GM21381 (cell line): ENCODE results near the gene MYO1E.

ENCODE experiments used
- ATAC-seq: cut with Tn5 transposase; IDR thresholded peaks from one replicate; pipeline ENCODE4 v1.9.1; 2021; ENCODE audit warnings: mild to moderate bottlenecking, moderate library complexity; ENCODE audit not compliant: unreplicated experiment

Gene MYO1E

GRCh38 chr15:59104602-59104911 is 268.1 kb downstream of the MYO1E start:
- peak; percentile 22 for ATAC-seq

GRCh38 chr15:59099162-59099685 is 273.4 kb downstream of the MYO1E start:
- no peak for ATAC-seq

- no peak for ATAC-seq
These were observed 276.2 kb downstream of the MYO1E start for GRCh38 chr15:59096429-59096828.

- ATAC-seq, result no peak
These were observed 278.6 kb downstream of the MYO1E start for GRCh38 chr15:59094077-59094476.

GRCh38 chr15:59087731-59088130 is 284.9 kb downstream of the MYO1E start:
- ATAC-seq, result no peak
